NOMO-1 treated with DMSO at 0.1 percent for 48 hours (cell line): ENCODE measurements around the gene HDAC8.
"Not testable (repeated sequence)": the region's sequence is repeated elsewhere in the genome, so short reads cannot be mapped to it uniquely, and the experiment has no call there.

Experiments
- DNase-seq: peaks from one replicate; lab custom pipeline; 2025; ENCODE audit not compliant: unreplicated experiment; lab: John Stamatoyannopoulos, UW

HDAC8 gene

GRCh38 chrX:72536542-72536941 is 36.1 kb downstream of the HDAC8 start:
- DNase-seq, result no peak

- DNase-seq, result no peak
Measured at GRCh38 chrX:72532366-72532765, 40.3 kb downstream of the HDAC8 start.

DNA sequence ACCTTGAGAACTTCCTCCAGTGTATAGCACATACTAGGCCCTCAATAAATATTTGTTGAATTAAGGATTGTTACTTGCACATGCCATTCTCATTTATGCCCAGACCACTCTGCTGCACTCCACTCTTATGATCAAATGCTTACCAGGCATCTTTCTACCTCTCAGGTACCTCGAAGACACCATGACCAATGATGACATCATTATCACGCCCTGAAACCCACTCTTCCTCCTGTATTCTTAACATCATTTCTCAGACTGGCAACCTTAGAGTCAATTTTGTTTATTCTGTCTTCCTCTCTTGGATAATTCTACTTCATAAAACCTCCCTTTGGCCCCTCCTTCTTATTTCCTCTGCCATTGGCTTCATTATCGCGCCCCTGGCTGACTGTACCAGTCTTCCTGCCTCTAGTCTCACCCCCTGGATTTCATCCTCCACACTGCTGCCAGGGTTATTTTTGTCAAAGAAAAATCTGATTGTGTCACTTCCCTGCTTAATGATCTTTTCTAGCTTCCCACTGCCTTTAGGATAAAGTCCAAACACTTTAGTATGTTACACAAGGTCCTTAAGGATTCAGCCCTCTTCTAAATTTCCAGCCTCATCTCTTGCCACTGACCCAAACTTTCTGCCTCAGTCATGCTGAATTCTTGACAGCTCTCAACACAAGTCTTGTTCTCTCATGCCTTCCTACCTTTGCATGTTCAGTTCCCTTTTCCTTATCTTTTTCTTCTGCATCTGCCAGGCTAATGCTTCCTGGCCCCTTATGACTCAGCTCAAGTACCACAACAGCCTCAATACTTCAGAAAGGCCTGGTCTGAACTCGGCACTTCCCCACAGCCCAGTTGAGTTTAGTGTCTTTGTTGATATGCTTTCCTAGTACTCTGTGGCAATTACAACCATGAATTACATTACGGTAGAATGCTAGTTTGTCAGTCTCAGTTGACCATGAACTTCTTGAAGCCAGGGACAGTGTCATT is 45.8 kb downstream of the HDAC8 start:
- DNase-seq, result peak; percentile 71

GRCh38 chrX:72498782-72499181 is 73.9 kb downstream of the HDAC8 start:
- no peak for DNase-seq

DNA sequence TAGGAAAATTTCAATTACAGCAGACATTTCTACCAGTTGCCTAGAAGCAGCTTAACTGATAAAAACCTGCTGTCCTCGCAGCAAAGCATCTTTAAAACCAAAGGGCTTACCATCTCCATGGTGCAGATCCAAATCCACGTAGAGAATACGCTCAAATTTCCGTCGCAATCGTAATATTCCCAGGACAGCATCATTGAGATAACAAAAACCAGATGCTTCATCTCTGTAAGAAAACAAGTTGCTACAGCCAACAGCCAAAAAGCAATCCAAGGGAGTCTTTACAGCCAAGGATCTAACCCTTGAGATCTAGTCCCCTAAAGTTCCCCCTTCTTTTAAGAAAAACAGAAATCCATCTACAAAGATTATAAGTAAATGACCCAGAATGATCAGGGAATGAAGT is 77.6 kb downstream of the HDAC8 start:
- DNase-seq, result no peak

DNA sequence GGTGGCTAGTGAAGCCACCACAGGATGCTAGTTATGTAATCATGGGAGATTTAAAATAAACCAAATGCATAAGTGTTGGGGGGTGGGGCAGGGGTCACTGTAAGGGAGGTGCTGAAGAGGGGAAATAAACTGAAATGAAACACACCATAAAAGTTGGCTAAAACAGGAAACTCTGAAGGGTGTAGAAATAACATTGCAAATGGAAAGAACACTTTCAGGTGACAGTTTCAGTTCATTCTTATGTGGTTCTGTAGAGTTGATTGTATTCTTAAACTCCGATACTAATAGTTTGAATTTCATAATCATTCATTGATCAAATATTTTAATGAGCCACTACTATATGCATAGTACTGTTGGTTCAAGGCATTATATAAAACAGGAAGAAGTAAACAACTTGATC is 80.1 kb downstream of the HDAC8 start:
- DNase-seq, result peak; percentile 46

GRCh38 chrX:72490221-72490620 is 82.4 kb downstream of the HDAC8 start:
- DNase-seq, result not testable (repeated sequence)

- no peak for DNase-seq
Measured at GRCh38 chrX:72487661-72488060, 85.0 kb downstream of the HDAC8 start.

DNA sequence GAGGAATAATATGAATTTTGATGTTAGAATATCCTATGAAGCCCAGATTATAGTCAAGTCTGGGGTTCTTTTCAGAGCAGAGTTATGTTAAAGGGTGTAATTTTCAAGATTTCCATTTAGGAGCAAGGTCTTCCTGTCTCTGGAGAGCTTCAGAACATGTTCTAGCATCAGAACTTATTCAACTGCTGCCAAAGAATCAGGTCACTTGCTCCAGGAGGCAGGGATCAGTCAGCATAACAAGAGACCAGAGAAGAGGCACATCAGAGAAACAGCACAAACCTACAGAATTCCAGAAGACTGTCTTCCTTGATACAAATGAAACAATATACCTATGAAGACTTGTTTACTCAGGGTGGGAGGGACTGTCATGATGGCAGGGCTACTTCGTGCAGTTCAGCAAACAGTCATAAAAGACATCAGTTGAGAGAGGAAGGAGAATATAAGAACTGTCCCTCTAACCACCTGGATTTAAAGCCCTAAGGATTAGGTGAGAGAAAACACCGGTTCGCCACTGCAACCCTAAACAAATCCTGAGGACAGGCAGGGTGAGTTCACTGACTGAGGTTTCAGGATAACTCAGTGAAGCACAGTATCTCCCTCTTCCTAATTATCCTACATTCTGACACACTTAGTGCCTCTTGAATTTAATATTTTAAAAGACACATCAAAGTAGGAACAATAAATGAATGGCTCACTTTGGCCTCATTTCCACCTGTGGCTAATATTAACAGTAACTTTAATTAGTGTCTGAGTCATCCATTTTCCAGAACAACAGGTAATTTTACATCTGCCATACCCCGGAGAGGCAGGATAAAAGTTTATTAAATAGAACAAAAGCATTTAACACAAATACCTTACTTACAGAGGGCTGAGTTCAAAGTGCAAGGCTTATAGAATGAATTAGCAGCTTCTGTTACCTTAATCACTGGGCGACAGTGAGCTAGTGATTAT is 93.0 kb downstream of the HDAC8 start:
- DNase-seq, result no peak

GRCh38 chrX:72478853-72479252 is 93.8 kb downstream of the HDAC8 start:
- no peak for DNase-seq

- DNase-seq, result no peak
Measured at GRCh38 chrX:72478351-72478750, 94.3 kb downstream of the HDAC8 start.

- DNase-seq, result no peak
Measured at GRCh38 chrX:72477781-72478181, 94.9 kb downstream of the HDAC8 start.

GRCh38 chrX:72477376-72477775 is 95.3 kb downstream of the HDAC8 start:
- DNase-seq, result no peak

DNA sequence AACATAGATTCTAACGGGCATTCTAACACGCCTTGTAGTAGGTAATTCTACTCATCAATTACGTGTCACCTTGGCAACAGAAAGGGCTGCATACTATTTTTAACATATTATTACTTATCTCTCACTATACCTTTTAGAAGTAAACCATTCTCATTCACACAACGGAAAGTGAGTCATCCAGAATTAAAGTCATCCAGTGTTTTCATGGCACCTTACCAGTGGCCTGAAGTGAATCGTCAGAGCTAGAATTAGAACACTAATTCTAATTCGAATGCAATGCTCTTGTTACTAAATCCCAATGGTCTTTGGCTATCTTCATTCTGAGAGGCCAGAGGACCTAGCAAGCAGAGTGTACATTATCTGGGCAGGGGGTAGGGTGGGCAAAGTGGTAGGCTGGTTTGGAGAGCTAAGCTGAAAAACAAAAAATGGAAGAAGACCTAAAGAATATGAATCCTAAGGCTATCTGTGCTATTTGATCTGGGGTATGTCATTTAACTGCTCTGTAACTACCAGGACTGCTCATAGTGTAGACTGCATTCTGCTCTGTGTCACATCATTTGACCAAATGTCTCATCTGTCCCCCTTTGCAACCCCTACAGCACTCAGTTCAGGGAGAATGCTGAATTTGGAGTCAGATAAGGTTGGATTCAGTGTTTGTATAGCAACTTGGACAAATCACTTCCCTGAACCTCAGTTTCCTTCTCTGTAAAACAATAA is 96.5 kb downstream of the HDAC8 start:
- DNase-seq, result no peak

GRCh38 chrX:72475338-72475737 is 97.3 kb downstream of the HDAC8 start:
- no peak for DNase-seq

- no peak for DNase-seq
Measured at GRCh38 chrX:72470532-72471223, 102.0 kb downstream of the HDAC8 start.

GRCh38 chrX:72470117-72470516 is 102.5 kb downstream of the HDAC8 start:
- DNase-seq, result no peak

- no peak for DNase-seq
Measured at GRCh38 chrX:72468607-72469006, 104.0 kb downstream of the HDAC8 start.

DNA sequence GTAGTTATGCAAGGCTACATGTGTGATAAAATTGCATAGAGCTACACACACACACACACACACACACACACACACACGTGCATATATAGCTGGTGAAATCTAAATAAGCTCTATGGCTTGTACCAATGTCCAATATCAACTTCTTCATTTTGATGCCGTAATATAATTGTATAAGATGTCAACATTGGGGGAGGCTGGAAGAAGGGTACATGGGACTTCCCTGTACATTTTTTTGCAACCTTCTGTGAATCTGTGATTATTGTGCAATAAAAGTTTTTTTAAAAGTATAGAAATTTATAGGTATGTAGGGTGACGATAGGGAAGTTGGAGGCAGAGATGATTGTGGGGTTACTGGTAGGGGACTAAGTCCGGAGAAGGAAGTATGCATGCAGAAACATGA is 105.5 kb downstream of the HDAC8 start:
- peak; percentile 51 for DNase-seq

GRCh38 chrX:72466493-72466892 is 106.2 kb downstream of the HDAC8 start:
- DNase-seq, result no peak
